WERI-Rb-1 (cell line): Measurements from ENCODE around the gene DES.

Experiments
- DNase-seq: peaks from one replicate; pipeline ENCODE4 v3.0.0-alpha.2; 2020
- H3K27ac ChIP-seq: fragments of 250-450 bp; sonication (Bioruptor Pico); 2 replicates; pipeline ENCODE4 v1.5.1; 2020; ENCODE audit warnings: mild to moderate bottlenecking, moderate library complexity
- H3K27me3 ChIP-seq: fragments of 250-450 bp; sonication (Bioruptor Pico); 2 replicates; pipeline ENCODE4 v1.5.1; 2021; ENCODE audit warnings: mild to moderate bottlenecking, low read depth, moderate library complexity; ENCODE audit not compliant: insufficient read depth, severe bottlenecking
- H3K36me3 ChIP-seq: fragments of 250-450 bp; sonication (Bioruptor Pico); 2 replicates; pipeline ENCODE4 v1.5.1; 2020; ENCODE audit warnings: mild to moderate bottlenecking, moderate library complexity
- H3K4me3 ChIP-seq: 2 replicates; pipeline ENCODE4 v1.5.1; 2011; ENCODE audit warnings: low read depth, mild to moderate bottlenecking, control low read depth, low read length
- H3K9me3 ChIP-seq: fragments of 250-450 bp; sonication (Bioruptor Pico); 2 replicates; pipeline ENCODE4 v1.5.1; 2021; ENCODE audit warnings: mild to moderate bottlenecking, moderate library complexity; ENCODE audit not compliant: severe bottlenecking
- CTCF ChIP-seq: IDR thresholded peaks from 2 replicates; pipeline ENCODE4 v1.5.1; 2011; ENCODE audit warnings: low read depth, mild to moderate bottlenecking, control low read depth, inconsistent platforms, low read length

Gene DES

GRCh38 chr2:219470429-219470828 is 52.3 kb downstream of the DES start:
- TF ChIP-seq CTCF: no peak
- DNase-seq: no peak
- Histone ChIP-seq H3K4me3 (no peak overlapping the region), H3K27me3 (no peaks in the 10 kb centered on the region), H3K27ac (no peak overlapping the region), H3K9me3 (no peaks in the 10 kb centered on the region), H3K36me3 (peaks cover 16% of the 10 kb centered on the region)

GRCh38 chr2:219471476-219472371 is 53.5 kb downstream of the DES start:
- no peak for DNase-seq
- Histone ChIP-seq H3K9me3 (no peaks in the 10 kb centered on the region), H3K36me3 (peaks cover 12% of the 10 kb centered on the region), H3K27ac (no peak overlapping the region; the same call in 1 of the 2 replicates), H3K4me3 (no peak overlapping the region), H3K27me3 (no peaks in the 10 kb centered on the region)
- no peak for TF ChIP-seq CTCF

- Histone ChIP-seq H3K4me3 (no peak overlapping the region), H3K36me3 (peaks cover 6% of the 10 kb centered on the region), H3K9me3 (no peaks in the 10 kb centered on the region), H3K27ac (no peak overlapping the region), H3K27me3 (no peaks in the 10 kb centered on the region)
- TF ChIP-seq CTCF: no peak
- DNase-seq: no peak
These were observed 54.5 kb downstream of the DES start for GRCh38 chr2:219472629-219473187.

- Histone ChIP-seq H3K4me3 (no peak overlapping the region), H3K27me3 (no peaks in the 10 kb centered on the region), H3K27ac (no peak overlapping the region), H3K36me3 (peaks cover 5% of the 10 kb centered on the region), H3K9me3 (no peaks in the 10 kb centered on the region)
- no peak for DNase-seq
- TF ChIP-seq CTCF: no peak
These were observed 55.3 kb downstream of the DES start for GRCh38 chr2:219473511-219473910.

- H3K27ac ChIP-seq: no peak overlapping the region
- H3K9me3 ChIP-seq: no peaks in the 10 kb centered on the region
- no peak overlapping the region for H3K4me3 ChIP-seq
- DNase-seq: no peak
- H3K36me3 ChIP-seq: peaks cover 5% of the 10 kb centered on the region
- no peaks in the 10 kb centered on the region for H3K27me3 ChIP-seq
- TF ChIP-seq CTCF: no peak
These were observed 56.3 kb downstream of the DES start for GRCh38 chr2:219474285-219475060.
